ENCODE results near the gene MYCN.

Gene MYCN

DNA sequence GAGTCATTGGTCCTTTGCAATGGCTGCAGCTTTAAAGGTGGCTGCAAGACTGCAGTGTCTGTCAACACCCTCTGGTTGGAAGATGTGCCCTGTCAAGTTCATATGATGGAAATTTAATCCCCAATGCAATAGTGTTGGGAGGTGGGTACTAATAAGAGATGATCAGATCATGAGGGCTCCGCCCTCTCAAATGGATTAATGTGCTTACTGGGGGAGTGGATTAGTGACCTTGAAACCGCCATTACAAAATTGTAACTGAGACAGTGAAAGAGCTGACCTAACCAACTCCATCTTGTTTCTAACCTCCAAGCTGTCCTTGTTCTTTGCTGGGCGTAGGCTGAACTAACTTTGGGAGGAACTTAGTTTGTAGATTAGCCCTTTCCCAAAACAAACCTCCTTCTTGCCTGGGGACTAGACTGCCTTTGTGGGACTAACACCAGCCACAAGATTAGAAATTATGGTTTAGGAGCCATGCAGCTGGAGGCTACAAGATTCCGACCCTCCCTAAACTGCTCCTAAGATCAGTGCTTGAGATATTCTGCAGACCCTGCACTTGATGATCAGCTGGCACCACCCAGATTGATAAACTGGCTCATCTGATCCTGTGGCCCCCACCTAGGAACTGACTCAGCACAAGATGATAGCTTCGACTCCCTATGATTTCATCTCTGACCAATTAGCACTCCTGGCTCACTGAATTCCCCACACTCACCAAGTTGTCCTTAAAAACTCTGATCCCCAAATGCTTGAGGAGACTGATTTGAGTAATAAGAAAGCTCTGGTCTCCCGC is 13.7 kb downstream of the MYCN start:
- H3K4me3 ChIP-seq (ENCODE audit: low read length), result no peak overlapping the region
- TF ChIP-seq, protein P1, sequence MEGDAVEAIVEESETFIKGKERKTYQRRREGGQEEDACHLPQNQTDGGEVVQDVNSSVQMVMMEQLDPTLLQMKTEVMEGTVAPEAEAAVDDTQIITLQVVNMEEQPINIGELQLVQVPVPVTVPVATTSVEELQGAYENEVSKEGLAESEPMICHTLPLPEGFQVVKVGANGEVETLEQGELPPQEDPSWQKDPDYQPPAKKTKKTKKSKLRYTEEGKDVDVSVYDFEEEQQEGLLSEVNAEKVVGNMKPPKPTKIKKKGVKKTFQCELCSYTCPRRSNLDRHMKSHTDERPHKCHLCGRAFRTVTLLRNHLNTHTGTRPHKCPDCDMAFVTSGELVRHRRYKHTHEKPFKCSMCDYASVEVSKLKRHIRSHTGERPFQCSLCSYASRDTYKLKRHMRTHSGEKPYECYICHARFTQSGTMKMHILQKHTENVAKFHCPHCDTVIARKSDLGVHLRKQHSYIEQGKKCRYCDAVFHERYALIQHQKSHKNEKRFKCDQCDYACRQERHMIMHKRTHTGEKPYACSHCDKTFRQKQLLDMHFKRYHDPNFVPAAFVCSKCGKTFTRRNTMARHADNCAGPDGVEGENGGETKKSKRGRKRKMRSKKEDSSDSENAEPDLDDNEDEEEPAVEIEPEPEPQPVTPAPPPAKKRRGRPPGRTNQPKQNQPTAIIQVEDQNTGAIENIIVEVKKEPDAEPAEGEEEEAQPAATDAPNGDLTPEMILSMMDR (conservative IDR thresholded peaks at IDR 0.05; ENCODE audit: low read depth, low read length), result no peak
- DNase-seq (ENCODE audit: low read depth), result no peak

DNA sequence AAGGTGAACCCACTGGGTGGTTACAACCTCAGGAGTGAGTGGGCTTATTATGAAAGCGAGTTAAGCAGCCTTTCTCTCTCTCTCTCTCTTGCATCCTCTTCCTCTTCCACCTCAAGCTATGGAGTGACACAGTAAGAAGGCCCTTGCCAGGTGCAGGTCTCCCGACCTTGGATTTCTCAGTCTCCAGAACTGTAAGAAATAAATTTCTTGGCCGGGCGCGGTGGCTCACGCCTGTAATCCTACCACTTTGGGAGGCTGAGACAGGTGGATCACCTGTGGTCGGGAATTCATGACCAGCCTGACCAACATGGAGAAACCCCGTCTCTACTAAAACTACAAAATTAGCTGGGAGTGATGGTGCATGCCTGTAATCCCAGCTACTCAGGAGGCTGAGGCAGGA is 14.4 kb downstream of the MYCN start:
- H3K4me3 ChIP-seq (ENCODE audit: low read length), result no peak overlapping the region
- DNase-seq (ENCODE audit: low read depth), result no peak
- TF ChIP-seq, protein P1 (conservative IDR thresholded peaks at IDR 0.05; ENCODE audit: low read depth, low read length), result no peak

DNA sequence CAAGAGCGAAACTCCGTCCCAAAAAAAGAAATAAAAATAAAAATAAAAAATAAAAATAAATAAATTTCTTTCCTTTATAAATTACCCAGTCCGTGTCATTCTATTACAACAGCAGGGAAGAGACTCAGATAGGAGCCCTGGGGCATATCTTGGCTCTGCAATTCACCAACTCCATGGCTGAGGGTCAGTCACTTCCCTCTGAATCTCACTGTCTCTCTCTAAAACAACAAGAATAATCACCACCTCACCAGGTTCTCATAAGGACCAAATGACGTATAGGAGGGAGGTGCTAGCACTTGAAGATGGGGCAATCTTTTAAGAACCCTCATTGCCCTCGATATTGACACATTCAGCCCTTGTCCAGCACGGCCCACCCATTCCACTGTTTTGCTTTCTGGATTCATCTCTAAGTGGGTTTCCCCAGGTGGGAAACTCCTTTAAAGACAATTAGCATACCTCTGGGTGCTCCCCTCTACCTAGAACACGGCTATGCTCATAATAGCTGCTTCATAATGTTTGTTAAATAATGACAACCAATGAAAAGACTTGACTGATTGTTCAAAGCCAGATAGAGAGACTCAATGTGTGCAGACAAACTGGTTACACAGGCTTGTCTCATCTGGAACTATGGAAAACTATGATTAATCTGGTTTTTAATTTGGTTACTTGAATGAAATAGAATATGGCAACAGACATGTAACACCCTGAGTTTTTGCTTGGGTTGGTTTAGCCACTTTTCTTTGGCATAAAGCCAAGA is 15.1 kb downstream of the MYCN start:
- no peak for DNase-seq (ENCODE audit: low read depth)
- TF ChIP-seq, protein P1 (conservative IDR thresholded peaks at IDR 0.05; ENCODE audit: low read depth, low read length), result no peak

DNA sequence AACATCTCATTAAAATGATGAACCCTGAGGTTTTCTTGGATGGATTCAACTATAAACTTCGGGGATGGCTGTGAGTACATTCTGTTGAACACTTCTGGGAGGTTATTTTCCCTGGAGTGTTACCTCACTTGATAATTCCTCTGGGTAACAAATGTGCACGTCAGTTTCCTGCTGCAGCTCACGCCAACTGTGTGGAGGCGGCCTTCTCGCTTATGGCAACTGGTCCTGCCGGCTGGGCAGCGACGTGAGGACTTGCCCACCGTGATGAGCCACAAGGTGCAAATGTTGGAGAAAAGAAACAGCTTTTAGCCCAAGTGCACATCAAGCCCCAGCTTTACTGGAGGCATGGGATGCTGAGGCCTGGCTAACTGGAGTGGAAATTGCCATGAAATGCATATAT is 15.9 kb downstream of the MYCN start:
- no peak overlapping the region for H3K4me3 ChIP-seq (ENCODE audit: low read length)
- TF ChIP-seq, protein P1 (conservative IDR thresholded peaks at IDR 0.05; ENCODE audit: low read depth, low read length), result no peak
- no peak for DNase-seq (ENCODE audit: low read depth)

More for the DNA sequence above, 15.1 kb downstream of the MYCN start:
- no peak overlapping the region for H3K4me3 ChIP-seq (ENCODE audit: low read length)

DNA sequence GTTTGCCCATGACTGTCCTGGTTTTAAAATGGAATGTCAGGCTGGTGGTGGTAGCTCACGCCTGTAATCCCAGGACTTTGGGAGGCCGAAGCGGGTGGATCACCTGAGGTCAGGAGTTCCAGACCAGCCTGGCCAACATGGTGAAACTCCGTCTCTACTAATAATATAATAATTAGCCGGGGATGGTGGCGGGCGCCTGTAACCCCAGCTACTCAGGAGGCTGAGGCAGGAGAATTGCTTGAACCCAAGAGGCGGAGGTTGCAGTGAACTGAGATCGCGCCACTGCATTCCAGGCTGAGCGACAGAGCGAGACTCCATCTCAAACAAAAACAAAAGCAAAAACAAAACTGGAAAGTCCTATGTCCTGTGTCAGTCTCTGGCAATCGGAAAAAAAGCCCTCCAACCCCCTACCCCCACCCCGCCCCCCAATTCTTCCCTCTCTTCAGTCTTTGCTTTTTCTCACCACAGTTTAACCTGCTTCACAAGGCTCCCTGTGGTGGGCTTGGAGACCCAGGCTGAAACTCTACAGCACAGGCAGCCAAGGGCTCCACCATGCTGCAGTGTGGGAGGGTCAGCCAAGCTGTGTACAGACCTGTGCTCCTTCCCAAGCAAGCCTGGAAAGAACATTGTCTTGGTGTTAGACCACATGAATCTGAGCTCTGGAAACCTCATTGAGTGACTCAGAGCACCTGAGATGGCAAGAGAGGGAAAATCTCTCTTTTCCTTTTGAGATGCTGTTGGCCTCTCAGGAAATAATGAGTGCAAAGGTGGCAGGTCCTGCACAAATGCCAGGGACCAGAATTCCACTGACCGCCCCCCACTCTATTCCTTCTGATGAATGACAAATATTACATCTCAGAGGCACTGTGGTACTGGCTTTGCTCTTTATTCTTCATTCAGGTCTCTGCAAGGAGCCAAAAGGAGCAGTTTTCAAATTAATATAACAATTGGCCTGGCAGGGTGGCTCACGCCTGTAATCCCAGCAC is 16.7 kb downstream of the MYCN start:
- no peak overlapping the region for H3K4me3 ChIP-seq (ENCODE audit: low read length)
- DNase-seq (ENCODE audit: low read depth), result no peak
- TF ChIP-seq, protein P1 (conservative IDR thresholded peaks at IDR 0.05; ENCODE audit: low read depth, low read length), result no peak

DNA sequence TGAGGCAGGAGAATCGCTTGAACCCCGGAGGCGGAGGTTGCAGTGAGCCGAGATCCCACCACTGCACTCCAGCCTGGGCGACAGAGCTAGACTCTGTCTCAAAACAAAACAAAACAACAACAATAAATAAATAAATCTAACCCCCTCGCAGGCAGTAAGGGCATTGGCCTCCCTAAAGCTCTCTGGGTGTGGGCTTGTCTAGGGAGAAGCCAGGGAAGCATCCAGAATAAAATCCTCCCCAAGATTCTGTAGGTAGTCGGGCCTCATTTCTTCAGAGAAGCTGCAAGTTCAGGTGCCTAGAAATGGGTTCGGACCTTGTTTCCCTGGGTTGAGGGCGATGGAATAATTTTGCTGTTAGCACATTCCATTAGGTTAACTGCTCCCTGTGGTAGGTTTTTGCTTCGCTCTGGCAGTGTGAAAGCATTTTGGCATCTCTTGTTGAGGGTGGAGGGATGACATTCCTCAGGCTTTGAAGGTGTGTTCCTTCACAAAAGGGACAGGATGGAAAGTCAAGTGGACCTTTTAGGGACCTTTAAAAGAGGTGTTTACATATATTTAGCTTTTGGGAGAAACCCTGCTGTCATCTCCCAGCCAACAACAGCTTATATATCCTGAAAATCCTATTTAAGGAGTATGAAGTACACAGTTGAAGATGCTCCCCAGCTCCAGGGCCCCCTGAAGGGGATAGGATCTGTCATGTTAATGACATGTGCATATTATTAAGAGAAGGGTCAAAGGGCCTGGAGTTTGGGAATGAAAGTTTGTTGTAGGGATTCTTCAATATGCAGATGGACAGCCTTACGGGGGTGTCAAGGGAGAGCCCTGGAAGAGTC is 17.7 kb downstream of the MYCN start:
- DNase-seq (ENCODE audit: low read depth), result no peak
- TF ChIP-seq, protein P1 (conservative IDR thresholded peaks at IDR 0.05; ENCODE audit: low read depth, low read length), result no peak
- H3K4me3 ChIP-seq (ENCODE audit: low read length), result no peak overlapping the region

Measured in retinal pigment epithelial cell (primary cell).